ENCODE results near the gene SLC22A14.

GRCh38 chr3:38311476-38311875, 29.4 kb downstream of the SLC22A14 start:
- TF ChIP-seq, protein P1, sequence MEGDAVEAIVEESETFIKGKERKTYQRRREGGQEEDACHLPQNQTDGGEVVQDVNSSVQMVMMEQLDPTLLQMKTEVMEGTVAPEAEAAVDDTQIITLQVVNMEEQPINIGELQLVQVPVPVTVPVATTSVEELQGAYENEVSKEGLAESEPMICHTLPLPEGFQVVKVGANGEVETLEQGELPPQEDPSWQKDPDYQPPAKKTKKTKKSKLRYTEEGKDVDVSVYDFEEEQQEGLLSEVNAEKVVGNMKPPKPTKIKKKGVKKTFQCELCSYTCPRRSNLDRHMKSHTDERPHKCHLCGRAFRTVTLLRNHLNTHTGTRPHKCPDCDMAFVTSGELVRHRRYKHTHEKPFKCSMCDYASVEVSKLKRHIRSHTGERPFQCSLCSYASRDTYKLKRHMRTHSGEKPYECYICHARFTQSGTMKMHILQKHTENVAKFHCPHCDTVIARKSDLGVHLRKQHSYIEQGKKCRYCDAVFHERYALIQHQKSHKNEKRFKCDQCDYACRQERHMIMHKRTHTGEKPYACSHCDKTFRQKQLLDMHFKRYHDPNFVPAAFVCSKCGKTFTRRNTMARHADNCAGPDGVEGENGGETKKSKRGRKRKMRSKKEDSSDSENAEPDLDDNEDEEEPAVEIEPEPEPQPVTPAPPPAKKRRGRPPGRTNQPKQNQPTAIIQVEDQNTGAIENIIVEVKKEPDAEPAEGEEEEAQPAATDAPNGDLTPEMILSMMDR (IDR thresholded peaks at IDR 0.05), result no peak
- TF ChIP-seq EP300 (IDR thresholded peaks at IDR 0.05), result no peak
- TF ChIP-seq POLR2A (IDR thresholded peaks at IDR 0.05), result no peak
